ENCODE data around the gene C1orf50.

C1orf50 gene

DNA sequence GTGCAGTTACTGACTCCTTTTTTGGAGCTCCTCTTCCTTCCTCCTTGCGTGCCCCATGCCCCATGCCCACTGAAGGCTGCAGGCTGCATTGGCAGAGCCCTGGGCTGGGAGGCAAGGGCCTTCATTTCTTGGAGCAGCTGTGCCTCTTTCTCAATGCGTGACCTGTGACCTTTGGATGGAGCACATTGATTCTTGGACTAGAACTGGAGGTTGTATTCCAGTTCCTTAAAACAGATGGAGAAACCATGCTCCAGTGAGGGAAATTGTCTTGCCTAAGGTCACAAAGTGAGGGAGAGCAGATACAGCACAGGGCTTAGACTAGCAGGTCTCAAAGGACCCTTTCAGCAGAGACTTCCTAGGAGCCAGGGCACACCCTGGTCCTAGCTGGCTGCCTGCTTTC lies 26.8 kb downstream of the C1orf50 start:
- Histone ChIP-seq H3K9ac (ENCODE audit: low read length) (no peak overlapping the region), H3K9me3 (ENCODE audit: insufficient read depth, low read length) (no peaks in the 10 kb centered on the region), H3K4me3 (ENCODE audit: low read length) (no peak overlapping the region), H3K36me3 (replicated peaks; ENCODE audit: low read depth, low read length) (no peaks in the 10 kb centered on the region), H4K20me1 (ENCODE audit: insufficient read depth, low read length) (no peaks in the 10 kb centered on the region), H3K4me2 (ENCODE audit: low read length) (no peak overlapping the region), H3K27ac (ENCODE audit: low read length) (no peak overlapping the region), H3K27me3 (ENCODE audit: low read depth, low read length) (no peaks in the 10 kb centered on the region), H3K4me1 (ENCODE audit: low read length) (no peaks in the 10 kb centered on the region), H2AFZ (ENCODE audit: low read depth, low read length) (no peak overlapping the region), H3K79me2 (ENCODE audit: low read length) (no peaks in the 10 kb centered on the region)
- TF ChIP-seq, protein P1, sequence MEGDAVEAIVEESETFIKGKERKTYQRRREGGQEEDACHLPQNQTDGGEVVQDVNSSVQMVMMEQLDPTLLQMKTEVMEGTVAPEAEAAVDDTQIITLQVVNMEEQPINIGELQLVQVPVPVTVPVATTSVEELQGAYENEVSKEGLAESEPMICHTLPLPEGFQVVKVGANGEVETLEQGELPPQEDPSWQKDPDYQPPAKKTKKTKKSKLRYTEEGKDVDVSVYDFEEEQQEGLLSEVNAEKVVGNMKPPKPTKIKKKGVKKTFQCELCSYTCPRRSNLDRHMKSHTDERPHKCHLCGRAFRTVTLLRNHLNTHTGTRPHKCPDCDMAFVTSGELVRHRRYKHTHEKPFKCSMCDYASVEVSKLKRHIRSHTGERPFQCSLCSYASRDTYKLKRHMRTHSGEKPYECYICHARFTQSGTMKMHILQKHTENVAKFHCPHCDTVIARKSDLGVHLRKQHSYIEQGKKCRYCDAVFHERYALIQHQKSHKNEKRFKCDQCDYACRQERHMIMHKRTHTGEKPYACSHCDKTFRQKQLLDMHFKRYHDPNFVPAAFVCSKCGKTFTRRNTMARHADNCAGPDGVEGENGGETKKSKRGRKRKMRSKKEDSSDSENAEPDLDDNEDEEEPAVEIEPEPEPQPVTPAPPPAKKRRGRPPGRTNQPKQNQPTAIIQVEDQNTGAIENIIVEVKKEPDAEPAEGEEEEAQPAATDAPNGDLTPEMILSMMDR (IDR thresholded peaks at IDR 0.05; ENCODE audit: low read depth, low read length), result no peak
- TF ChIP-seq EZH2phosphoT487 (IDR thresholded peaks at IDR 0.05; ENCODE audit: low read depth), result no peak

GRCh38 chr1:42797414-42797813 lies 30.4 kb downstream of the C1orf50 start:
- Histone ChIP-seq H3K36me3 (replicated peaks; ENCODE audit: low read depth, low read length) (no peaks in the 10 kb centered on the region), H3K4me2 (ENCODE audit: low read length) (no peak overlapping the region), H3K9me3 (ENCODE audit: insufficient read depth, low read length) (no peaks in the 10 kb centered on the region), H3K4me3 (ENCODE audit: low read length) (no peak overlapping the region), H3K9ac (ENCODE audit: low read length) (no peak overlapping the region), H3K79me2 (ENCODE audit: low read length) (no peaks in the 10 kb centered on the region), H3K4me1 (ENCODE audit: low read length) (no peaks in the 10 kb centered on the region), H4K20me1 (ENCODE audit: insufficient read depth, low read length) (no peaks in the 10 kb centered on the region), H3K27me3 (ENCODE audit: low read depth, low read length) (no peaks in the 10 kb centered on the region), H3K27ac (ENCODE audit: low read length) (no peak overlapping the region), H2AFZ (ENCODE audit: low read depth, low read length) (no peak overlapping the region)
- no peak for TF ChIP-seq EZH2phosphoT487 (IDR thresholded peaks at IDR 0.05; ENCODE audit: low read depth)
- TF ChIP-seq, protein P1 (IDR thresholded peaks at IDR 0.05; ENCODE audit: low read depth, low read length), result no peak

DNA sequence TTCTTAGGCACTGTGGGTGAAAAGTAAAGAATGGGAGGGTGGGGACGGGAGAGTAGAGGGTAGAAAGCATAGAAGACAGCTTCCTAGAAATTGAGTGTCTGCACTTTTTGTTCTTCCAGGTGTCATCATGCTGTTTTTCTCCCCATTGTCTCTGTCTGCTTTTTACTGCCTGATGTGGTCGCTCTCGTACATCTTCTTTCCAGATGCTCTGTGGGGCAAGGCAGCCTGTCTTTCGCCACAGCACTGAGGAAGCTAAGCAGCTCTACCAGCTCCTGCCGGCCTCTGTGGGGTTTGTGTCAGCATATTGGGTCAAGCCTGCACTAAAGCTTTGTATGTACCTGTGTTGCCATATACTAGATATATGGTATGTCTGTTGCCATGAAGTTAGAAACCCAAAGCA lies 30.9 kb downstream of the C1orf50 start:
- Histone ChIP-seq H3K36me3 (replicated peaks; ENCODE audit: low read depth, low read length) (no peaks in the 10 kb centered on the region), H3K4me3 (ENCODE audit: low read length) (no peak overlapping the region), H3K27ac (ENCODE audit: low read length) (no peak overlapping the region), H3K4me1 (ENCODE audit: low read length) (no peaks in the 10 kb centered on the region), H3K27me3 (ENCODE audit: low read depth, low read length) (no peaks in the 10 kb centered on the region), H2AFZ (ENCODE audit: low read depth, low read length) (no peak overlapping the region), H3K79me2 (ENCODE audit: low read length) (no peaks in the 10 kb centered on the region), H3K9me3 (ENCODE audit: insufficient read depth, low read length) (no peaks in the 10 kb centered on the region), H4K20me1 (ENCODE audit: insufficient read depth, low read length) (no peaks in the 10 kb centered on the region), H3K4me2 (ENCODE audit: low read length) (no peak overlapping the region), H3K9ac (ENCODE audit: low read length) (no peak overlapping the region)
- TF ChIP-seq, protein P1 (IDR thresholded peaks at IDR 0.05; ENCODE audit: low read depth, low read length), result no peak
- TF ChIP-seq EZH2phosphoT487 (IDR thresholded peaks at IDR 0.05; ENCODE audit: low read depth), result no peak

GRCh38 chr1:42801832-42802473 lies 34.9 kb downstream of the C1orf50 start:
- H3K9ac ChIP-seq (ENCODE audit: low read length), result no peak overlapping the region
- H3K4me2 ChIP-seq (ENCODE audit: low read length), result no peak overlapping the region
- no peak overlapping the region for H3K4me3 ChIP-seq (ENCODE audit: low read length)
- H3K27ac ChIP-seq (ENCODE audit: low read length), result no peak overlapping the region
- no peaks in the 10 kb centered on the region for H3K4me1 ChIP-seq (ENCODE audit: low read length)
- no peaks in the 10 kb centered on the region for H3K27me3 ChIP-seq (ENCODE audit: low read depth, low read length)
- H3K9me3 ChIP-seq (ENCODE audit: insufficient read depth, low read length), result no peaks in the 10 kb centered on the region
- no peaks in the 10 kb centered on the region for H4K20me1 ChIP-seq (ENCODE audit: insufficient read depth, low read length)
- H3K79me2 ChIP-seq (ENCODE audit: low read length), result no peaks in the 10 kb centered on the region
- TF ChIP-seq, protein P1 (IDR thresholded peaks at IDR 0.05; ENCODE audit: low read depth, low read length), result no peak
- TF ChIP-seq EZH2phosphoT487 (IDR thresholded peaks at IDR 0.05; ENCODE audit: low read depth), result no peak
- H2AFZ ChIP-seq (ENCODE audit: low read depth, low read length), result no peak overlapping the region
- H3K36me3 ChIP-seq (replicated peaks; ENCODE audit: low read depth, low read length), result no peaks in the 10 kb centered on the region

Data from OCI-LY3 (cell line).